Dedifferentiated amniotic fluid mesenchymal stem cell (primary cell): ENCODE measurements around the gene HKDC1.
"Not testable (repeated sequence)": the region's sequence is repeated elsewhere in the genome, so short reads cannot be mapped to it uniquely, and the experiment has no call there.

Experiments used
- DNase-seq: peaks from one replicate; pipeline ENCODE4 v3.0.0-alpha.2; 2016; ENCODE audit errors: extremely low spot score

Gene HKDC1, protein sequence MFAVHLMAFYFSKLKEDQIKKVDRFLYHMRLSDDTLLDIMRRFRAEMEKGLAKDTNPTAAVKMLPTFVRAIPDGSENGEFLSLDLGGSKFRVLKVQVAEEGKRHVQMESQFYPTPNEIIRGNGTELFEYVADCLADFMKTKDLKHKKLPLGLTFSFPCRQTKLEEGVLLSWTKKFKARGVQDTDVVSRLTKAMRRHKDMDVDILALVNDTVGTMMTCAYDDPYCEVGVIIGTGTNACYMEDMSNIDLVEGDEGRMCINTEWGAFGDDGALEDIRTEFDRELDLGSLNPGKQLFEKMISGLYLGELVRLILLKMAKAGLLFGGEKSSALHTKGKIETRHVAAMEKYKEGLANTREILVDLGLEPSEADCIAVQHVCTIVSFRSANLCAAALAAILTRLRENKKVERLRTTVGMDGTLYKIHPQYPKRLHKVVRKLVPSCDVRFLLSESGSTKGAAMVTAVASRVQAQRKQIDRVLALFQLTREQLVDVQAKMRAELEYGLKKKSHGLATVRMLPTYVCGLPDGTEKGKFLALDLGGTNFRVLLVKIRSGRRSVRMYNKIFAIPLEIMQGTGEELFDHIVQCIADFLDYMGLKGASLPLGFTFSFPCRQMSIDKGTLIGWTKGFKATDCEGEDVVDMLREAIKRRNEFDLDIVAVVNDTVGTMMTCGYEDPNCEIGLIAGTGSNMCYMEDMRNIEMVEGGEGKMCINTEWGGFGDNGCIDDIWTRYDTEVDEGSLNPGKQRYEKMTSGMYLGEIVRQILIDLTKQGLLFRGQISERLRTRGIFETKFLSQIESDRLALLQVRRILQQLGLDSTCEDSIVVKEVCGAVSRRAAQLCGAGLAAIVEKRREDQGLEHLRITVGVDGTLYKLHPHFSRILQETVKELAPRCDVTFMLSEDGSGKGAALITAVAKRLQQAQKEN

DNA sequence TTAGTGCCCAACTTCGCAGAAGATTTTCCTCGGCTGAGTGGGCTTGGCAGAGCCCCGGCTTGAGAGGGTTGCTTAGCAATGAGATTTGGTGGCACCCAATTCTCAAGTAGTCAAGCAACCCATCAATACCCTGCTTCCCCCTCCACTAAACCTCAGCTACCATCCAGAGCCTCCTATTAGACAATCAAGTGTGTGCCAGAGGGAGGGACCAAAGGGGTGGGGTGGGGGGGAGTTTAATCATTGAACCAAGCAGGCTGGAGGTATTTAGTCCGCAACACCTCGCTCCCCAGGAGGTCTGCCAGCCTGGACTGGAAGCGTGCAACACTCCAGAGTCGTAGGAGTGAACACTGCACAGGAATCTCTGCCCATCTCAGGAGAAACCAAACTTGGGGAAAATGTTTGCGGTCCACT lies at the start of gene HKDC1:
HKDC1 (plus strand) TSS at position 292 of the 411 bp plus-strand sequence; CDS start at position 396, 104 bp downstream.
- no peak for DNase-seq

DNA sequence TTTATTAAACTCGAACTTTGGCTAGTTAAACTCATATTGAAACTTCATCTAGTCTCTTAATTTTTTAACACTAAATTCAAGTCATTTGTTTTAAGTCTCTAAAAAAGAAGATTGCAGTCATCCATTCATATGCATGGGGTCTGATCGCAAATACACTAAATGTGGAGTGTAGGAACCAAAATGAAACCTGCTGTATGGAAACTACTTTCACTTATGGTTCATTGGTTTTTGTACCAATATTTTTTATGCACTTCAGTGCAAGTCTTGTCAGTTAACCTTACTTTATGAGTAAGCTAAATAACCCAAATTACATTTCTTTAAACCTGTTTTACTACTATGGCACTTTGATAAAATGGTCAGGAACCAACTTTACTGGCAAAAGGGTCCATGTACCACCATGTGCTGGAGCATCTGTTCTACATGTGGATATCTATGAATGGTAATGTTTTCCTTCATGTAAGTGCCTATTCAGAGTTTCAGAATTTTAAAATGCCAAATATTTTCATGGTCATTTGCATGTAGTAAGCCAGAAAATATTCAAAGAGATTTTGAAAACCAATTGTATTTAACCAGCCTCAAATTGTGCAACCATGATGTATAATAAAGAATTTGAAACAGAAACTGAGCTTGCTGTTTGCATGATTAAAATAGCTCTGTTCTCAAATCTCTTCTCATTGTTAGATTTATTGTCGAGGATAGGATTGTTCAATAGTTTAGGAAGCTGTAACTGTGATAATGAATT lies 47.7 kb upstream of the HKDC1 start:
- peak; percentile 50 for DNase-seq

DNA sequence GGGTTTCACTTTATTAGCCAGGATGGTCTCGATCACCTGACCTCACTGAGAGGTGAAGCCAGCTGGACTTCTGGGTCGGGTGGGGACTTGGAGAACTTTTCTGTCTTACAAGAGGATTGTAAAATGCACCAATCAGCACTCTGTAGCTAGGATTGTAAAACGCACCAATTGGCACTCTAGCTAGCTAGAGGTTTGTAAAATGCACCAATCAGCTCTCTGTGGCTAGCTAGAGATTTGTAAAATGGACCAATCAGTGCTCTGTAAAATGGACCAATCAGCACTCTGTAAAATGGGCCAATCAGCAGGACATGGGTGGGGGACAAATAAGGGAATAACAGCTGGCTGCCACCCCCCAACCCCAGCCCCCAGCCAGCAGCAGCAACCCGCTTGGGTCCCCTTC lies 44.8 kb upstream of the HKDC1 start:
- DNase-seq: not testable (repeated sequence)

DNA sequence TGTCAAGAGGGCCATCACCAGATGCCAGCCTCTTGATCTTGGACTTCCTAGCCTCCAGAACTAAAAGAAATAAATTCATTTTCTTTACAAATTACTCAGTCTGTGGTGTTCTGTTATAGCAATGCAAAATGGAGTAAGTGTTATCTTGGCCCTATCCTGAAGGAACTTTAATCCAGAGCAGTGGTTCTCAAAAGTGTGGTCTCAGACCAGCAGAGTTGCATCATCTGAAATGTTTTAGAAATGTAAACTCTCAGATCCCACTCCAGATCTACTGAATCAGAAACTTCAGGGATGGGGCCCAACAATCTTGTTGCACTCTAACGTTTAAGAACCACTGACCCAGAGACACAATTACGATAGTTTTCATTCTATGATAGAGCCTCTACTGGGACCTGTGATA lies 43.3 kb upstream of the HKDC1 start:
- no peak for DNase-seq

DNA sequence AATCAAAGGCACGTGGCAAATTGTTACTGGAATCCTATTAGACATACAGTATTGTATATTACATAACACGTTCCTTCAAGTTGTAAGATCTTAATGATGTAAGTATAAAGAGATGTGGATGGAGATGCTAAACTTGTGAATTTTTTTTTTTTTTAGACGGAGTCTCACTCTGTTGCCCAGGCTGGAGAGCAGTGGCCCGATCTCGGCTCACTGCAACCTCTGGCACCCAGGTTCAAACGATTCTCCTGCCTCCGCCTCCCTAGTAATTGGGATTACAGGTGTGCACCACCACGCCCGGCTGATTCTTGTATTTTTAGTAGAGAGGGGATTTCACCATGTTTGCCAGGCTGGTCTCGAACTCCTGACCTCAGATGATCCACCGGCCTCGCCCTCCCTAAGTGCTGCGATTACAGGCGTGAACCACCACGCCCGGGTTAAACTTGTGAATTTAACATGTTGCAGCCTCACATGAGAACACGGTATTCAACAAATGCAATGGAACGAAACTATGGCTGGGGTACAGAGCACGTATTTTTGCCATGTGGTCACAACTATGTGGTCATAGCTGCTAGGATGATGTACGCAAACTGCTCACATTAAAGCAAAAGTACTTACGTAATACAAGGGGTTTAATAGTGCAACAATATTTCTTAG lies 40.9 kb upstream of the HKDC1 start:
- DNase-seq: peak; percentile 24

DNA sequence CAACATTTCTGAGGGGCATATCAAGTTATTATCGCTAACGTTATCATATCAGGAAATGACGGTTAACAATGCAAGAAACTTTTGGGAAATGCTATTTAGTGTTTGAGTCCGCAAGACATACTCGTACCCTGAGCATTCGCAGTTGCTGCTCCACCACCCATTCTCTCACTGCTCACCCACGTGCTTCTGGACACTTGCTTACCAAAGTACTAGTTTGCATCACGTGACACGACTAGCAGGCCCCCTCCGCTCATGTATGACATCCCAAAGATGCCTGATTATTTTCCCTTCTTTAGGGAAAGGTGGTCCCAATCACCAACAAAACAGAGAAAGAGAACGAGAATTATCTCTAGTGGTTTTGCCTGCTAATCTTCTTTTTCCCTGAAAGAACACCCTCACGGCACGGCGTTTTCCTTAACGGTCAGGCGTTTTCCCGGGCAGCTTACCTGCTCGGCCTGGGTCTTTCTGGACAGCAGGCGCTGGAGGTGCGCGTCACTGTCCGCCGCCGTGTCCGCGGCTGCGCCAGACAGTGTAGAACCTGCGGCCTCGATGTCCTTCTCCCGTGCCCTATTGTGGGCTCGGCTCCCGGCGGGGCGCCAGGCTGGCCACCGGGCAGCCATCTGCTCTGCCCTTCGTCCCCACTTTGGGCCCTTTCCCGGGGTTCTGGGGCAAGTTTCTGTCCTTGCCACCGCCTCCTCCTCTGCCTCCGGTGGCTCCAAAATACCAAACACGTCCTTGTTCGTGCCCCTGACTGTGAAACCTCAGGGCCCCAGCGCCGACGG lies 40.2 kb upstream of the HKDC1 start, which contains the start of gene SUPV3L1:
SUPV3L1 (plus strand) TSS at position 492 of the 782 bp plus-strand sequence; CDS start at position 550, 58 bp downstream.
- DNase-seq: peak; percentile 97

DNA sequence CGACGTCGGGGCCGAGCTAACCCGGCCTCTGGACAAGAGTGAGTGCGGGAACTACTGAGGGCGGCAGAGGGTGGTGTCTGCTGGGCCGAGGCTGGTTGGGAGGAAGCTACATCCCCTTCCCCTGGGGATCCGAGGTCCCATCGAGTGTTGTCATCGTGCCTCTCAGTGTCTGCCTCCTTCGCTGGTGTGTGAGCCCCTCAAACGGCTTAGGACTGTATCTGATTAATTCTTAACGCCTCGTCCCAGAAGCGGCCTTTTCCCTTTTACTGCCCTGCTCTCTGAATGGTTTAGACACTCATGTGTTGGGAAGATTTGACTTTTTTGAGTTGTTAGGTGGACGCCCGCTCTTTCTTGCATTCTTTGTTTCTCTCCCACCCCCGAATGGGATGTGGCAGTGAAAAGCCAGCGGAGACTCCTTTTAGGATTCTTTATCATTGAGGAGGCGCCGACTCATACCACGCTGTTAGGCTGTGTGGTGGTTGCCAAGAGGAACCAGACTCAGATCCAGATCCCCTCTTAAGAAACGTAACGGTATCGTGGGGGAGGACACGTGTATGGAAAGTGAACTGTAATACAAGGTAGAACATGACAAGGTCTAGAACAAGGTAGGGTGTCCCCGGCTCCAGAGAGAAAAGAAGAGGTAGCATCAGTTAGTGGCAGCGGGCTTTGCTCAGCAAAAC lies 39.5 kb upstream of the HKDC1 start:
- no peak for DNase-seq

DNA sequence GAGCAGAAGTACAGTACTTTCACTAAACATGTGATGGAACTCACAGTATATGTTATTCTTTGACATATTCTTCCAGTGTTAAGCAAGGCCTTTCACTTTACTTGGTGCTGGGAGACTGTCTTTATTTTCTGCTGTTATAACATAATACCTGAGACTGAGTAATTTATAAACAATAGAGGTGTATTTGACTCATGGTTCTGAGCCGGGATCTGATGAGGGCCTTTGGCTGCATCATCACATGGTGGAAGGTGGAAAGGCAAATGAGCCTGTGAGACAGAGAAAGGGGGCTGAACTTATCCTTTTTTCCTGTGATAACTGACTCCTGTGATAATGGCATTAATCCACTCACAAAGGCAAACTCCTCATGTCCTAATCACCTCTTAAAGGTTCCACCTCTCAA lies 38.7 kb upstream of the HKDC1 start:
- no peak for DNase-seq

DNA sequence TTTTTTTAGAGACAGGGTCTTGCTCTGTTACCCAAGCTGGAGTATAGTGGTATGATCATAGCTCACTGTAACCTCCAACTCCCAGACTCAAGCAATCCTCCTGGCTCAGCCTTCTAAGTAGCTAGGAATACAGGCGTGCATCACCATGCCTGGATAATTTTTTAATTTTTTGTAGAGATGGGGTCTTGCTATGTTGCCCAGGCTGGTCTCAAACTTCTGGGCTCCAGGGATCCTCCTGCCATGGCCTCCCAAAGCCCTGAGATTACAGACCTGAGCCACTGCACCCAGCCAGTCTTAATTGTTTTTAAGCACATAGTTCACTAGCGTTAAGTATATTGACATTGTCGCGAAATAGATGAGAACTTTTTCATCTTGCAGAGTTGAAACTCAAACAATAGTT lies 38.1 kb upstream of the HKDC1 start:
- DNase-seq: no peak

DNA sequence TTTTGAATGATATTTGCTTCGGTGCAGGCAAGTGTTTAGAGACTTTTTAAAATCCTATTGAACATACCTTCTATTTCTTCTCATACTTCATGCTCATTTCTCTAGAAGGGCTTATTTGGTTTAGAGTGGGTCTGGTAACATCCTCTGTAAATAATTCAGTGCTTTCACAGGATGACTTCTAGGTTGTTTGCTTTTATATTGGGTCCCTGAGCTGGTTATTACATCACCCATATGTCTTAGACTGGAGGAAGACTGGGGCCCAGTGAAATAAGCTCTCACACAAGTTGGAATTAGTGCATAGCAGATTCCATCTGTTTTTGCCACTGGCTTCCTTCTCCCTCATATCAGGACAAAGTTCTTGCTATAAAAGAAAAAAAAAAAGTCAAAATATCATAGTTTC lies 33.6 kb upstream of the HKDC1 start:
- no peak for DNase-seq

DNA sequence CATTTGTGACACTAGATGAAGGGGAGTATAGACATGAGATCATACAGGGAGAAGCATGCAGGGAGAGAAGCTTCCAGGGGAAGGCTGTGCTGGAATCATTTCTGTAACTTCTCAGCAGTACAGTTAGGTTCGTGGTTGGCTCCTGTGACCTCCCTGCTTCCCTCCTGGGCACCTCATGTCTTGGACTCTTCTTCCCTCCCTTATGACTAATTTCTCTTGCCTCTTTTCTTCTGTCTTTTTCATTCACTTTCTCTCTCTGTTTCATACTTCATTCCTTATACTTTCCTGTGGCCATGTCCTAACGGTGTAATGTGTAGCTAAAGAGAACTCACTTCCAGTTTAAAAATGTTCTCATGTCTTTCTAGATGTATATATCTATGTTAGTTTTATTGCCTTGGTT lies 19.1 kb upstream of the HKDC1 start:
- DNase-seq: no peak

DNA sequence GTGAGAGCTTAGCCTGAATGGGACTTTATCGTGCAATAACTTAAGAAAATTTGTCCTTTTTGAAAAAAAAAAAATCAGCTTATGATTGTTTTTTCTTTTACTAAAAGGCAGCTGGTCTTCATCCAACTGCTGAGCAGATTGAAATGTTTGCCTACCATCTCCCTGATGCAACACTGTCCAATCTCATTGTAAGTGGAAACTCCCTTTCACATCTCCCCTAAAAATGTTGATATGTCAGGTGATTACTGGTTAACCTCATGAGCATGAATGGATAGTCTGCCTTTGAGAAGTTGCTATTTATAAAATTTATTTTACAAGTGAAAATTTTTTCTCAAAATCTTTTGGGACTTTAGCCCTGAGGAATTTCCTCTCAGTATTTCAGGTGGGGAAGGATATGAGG lies 17.8 kb upstream of the HKDC1 start:
- DNase-seq: peak; percentile 94

DNA sequence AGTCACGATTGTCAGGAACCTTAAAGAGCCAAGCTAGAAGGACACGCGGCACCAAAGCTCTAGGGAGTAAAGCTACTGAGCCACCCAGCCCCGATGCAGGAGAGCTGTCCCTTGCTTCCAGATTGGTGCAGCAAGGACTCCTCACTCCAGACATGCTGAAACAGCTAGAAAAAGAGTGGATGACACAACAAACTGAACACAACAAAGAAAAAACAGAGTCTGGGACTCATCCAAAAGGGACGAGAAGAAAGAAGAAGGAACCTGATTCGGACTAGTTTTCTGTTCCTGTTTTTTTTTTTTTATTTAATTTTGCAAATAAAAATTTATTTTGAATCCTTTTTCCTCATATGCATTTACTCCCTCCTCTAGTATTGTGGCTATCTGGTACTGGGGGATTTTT lies 11.4 kb upstream of the HKDC1 start:
- no peak for DNase-seq

DNA sequence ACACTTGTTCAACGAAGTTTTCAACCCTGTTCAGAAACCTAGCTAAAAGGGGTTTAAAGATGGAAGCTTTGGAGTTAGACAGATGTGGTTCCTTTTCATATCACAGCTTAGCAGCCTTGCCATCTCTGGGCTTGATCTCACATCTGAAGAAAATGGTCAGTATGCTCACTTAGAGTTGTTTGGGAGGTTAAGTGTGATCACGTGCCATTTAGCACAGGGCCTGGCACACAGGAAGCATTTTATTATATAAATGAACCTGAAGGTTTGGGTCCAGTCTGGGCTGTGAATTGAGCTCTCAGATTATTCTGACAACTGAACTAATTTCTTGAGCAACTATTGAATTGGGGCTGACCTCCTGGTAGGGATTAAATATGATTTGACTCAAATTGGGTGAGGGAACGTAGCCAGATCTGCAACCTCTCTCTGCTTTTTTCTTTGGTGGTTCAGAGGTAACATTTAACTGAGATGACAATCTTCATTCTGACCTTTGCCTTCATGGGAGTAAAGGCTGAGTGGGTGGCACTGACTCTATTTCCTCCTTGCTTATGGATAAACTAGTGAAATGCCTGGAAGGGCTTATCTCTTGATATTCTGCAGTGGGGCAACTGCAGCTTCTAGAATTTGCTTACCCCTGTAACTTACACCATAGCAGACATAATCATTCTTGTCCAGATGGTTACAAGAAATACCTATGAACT lies 10.2 kb upstream of the HKDC1 start:
- DNase-seq: no peak

DNA sequence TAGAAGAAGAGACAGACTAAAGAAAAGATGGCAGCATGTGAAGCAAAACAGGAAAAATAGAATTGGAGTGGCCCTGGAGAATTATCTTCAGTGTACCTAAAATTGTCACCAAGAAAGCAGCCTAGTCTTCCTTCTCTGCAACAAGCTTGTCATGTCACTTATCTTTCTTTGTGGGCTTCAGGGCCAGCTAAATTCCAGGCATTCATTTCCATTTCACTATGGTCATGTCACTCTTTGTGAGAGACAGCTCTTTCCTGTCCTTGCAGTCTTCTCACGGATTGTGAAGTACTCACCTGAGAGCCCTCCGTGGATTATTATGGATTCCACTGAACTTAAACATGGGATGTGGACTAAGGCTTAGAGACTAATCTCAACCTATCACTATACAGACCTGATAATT lies 9.0 kb upstream of the HKDC1 start:
- no peak for DNase-seq

DNA sequence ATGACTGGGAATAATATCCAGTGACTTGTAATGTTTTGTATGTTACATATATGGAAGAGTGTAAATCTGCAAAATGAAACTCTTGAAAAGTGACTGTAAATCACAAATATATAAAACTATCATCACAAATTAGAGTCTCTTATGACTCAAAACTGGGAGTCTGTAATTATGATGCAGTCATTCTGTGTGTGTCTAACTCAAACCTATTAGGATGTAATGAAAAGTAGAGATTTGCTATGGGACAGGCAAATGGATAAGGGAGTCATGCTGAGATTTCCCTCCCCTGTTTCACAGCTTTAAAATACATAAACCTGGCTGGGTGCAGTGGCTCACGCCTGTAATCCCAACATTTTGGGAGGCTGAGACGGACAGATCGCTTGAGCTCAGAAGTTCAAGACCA lies 8.6 kb upstream of the HKDC1 start:
- DNase-seq: no peak

DNA sequence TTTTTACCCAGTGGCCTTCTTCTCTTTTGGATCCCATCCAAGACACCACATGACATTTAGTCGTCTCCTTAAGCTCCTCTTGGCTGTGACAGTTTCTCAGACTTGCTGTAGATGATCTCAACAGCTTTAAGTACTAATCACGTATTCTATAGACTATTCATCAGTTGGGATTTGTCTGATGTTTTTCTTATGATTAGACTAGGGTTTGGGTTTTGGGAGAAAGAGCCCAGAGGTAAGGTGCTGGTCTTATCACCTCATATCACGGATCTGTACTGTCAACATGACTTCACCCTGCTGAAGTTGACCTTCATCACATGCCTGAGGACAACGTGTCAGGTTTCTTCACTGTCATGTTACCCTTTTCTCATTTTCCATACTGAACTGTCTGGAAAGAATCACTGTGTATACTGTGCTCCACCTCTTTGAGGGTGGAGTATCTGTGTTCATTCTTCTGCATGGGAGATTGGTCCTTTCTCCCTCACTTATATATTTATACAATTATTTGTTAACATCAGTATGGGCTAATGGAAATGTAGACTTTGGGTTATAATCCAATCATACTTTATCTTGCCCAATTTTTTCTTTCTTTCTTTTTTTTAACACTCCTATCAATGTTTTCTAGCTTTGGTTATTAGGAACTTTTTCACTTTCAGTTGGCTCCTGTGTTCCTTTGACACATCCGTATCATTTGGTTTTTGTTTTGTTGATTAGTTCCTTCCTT lies 6.4 kb upstream of the HKDC1 start:
- DNase-seq: no peak

DNA sequence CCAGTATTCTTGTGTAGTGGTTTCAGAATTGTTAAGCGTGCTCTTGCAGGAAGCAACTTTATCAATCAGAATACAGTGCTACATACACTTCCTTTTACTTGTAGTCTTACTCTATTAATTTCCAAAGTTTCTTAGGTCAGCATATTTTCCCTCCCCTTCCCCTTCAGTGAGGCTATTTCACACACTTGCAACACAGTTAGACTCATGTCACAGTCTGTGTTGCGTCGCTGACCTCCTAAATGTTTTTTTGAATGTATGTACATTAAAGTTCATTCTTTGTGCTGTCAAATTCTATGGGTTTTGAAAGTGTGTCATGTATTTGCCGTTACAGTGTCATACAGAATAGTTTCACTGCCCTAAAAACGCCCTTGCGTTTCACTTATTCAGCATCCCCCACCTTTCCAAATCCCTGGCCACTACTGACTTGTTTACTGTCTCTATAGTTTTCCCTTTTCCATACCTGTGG lies 5.4 kb upstream of the HKDC1 start:
- no peak for DNase-seq
